NCI-H748 (cell line): ENCODE results near the gene EYA3.
"Not testable (repeated sequence)": the region's sequence is repeated elsewhere in the genome, so short reads cannot be mapped to it uniquely, and the experiment has no call there.

Experiments used
- DNase-seq: peaks from one replicate; lab custom pipeline; 2025; ENCODE audit not compliant: unreplicated experiment; lab: John Stamatoyannopoulos, UW

The EYA3 gene

GRCh38 chr1:28028873-28029654 lies 59.3 kb downstream of the EYA3 start:
- DNase-seq: no peak

- DNase-seq: no peak
These were observed 60.8 kb downstream of the EYA3 start for GRCh38 chr1:28027660-28028059.

- DNase-seq: no peak
These were observed 61.2 kb downstream of the EYA3 start for GRCh38 chr1:28027238-28027637.

- DNase-seq: no peak
These were observed 62.1 kb downstream of the EYA3 start for GRCh38 chr1:28026329-28026728.

DNA sequence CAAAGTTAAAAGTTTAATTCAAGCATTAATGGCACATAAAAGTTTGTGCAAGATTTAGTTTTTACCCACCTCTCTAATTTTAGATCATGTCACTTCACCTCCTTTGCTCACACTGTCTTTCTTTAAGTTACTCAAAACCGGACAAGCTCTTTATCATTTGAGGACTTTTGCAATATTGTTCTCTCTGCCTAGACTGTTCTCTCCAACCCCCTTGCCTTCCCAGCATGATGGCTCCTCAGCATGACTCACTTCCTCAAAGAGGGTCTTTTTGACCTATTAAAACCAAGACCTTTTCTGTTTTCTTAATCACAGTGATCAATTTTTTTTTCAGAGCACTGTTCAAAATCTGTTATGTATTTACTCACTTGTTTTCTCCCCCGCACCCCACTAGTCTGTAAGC lies 67.3 kb downstream of the EYA3 start:
- DNase-seq: no peak

- DNase-seq: no peak
These were observed 77.4 kb downstream of the EYA3 start for GRCh38 chr1:28010969-28011368.

DNA sequence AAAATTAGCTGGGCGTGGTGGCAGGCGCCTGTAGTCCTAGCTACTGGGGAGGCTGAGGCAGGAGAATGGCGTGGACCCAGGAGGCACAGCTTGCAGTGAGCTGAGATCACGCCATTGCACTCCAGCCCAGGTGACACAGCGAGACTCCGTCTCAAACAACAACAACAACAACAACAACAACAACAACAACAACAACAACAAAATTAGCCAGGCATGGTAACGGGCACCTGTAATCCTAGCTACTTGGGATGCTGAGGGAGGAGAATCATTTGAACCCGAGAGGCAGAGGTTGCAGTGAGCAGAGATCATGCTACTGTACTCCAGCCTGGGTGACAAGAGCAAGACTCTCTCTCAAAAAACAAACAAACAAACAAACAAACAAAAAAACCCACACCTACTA lies 85.3 kb downstream of the EYA3 start:
- not testable (repeated sequence) for DNase-seq

DNA sequence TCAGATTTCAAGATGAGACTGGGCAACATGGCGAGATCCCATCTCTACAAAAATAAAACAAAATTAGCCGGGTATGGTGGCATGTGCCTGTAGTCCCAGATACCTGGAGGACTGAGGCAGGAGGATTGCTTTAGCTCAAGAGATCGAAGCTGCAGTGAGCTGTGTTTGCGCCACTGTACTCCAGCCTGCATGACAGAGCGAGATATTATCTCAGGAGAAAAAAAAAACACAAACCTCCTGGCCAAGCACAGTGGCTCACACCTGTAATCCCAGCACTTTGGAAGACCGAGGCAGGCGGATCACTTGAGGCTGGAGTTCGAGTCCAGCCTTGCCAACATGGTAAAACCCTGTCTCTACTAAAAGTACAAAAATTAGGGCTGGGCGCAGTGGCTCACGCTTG lies 85.8 kb downstream of the EYA3 start:
- no peak for DNase-seq

DNA sequence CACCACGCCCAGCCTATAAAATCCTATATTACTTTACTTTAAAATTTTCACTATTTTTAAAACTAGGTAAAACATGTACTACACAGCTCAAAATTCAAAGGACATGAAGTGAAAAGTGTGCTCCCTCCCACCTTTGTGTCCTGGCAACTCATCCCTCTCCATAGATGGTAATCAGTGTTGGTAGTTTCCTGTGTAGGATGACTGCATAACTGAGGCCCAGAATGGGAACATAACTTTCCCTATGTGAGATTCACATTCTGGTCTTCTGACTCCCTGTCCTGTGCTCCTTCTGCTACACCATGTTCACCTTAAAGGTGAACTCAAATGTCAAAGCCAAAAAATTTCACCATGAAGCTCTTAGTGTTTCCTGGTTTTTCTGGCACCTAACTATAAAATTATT lies 89.4 kb downstream of the EYA3 start:
- no peak for DNase-seq

DNA sequence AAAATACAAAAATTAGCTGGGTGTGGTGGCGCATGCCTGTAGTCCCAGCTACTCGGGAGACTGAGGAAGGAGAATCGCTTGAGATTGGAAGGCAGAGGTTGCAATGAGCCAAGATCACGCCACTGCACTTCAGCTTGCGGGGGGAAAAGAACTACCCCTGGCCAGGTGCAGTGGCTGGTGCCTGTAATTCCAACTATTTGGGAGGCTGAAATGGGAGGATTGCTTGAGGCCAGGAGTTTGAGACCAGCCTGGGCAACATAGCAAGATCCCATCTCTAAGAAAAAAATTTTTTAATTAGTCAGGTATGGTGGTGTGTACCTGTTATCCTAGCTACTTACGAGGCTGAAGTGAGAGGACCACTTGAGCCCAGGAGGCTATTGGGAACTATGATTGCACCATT lies 93.9 kb downstream of the EYA3 start:
- not testable (repeated sequence) for DNase-seq

- no peak for DNase-seq
These were observed 94.3 kb downstream of the EYA3 start for GRCh38 chr1:27994060-27994459.

- DNase-seq: no peak
These were observed 95.2 kb downstream of the EYA3 start for GRCh38 chr1:27993241-27993640.

- no peak for DNase-seq
These were observed 96.1 kb downstream of the EYA3 start for GRCh38 chr1:27992276-27992675.

DNA sequence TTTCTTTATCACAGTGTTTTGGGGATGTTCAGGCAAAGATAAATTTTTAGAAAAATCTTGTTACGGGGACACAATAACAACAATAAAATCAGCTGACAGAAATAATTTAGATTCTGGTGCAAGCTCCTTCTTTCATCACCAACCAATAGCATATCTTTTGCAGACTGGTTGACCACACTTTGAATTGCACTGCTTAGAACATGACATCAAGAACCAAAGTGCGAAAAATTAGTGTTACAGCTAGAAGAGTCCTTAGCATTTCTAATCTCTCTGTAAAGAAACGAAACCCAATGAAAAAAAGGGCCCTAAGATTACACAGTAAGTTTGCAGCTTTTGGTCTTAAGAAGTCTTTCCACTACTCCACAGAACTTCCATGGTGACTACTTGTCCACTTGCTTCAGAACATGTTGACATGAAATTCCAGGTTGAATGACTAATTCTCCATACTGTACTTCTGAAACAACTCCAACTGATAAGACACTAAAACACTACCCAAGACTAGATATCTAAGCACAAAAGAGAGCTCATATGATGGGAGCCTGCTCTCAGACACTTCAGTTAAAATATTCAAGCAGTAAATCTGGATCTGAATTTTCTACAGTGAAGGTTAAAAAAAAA lies 97.4 kb downstream of the EYA3 start:
- DNase-seq: no peak

DNA sequence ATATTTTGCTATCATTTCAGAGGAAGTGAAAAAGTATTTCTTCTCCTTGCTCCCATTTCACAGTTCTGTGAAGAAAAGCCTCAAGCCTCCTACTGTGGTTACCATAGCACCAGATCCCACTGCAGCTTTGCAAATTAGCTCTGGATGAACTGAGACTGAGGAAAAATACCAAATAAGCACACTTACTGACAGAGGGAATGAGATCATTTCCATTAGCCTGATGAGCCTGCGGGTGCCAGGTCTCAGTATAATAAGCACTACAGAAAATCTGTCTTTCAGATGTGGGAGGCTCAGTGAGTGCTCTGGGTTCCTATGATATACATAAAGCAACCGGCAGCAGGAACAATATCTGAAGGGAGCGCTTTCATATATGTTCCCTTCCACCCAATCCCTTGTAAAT lies 107.3 kb downstream of the EYA3 start:
- no peak for DNase-seq

- DNase-seq: no peak
These were observed 108.1 kb downstream of the EYA3 start for GRCh38 chr1:27980216-27980845.

- no peak for DNase-seq
These were observed 108.6 kb downstream of the EYA3 start for GRCh38 chr1:27979859-27980201.

GRCh38 chr1:27979151-27979858 lies 109.1 kb downstream of the EYA3 start:
- peak; percentile 21 for DNase-seq

DNA sequence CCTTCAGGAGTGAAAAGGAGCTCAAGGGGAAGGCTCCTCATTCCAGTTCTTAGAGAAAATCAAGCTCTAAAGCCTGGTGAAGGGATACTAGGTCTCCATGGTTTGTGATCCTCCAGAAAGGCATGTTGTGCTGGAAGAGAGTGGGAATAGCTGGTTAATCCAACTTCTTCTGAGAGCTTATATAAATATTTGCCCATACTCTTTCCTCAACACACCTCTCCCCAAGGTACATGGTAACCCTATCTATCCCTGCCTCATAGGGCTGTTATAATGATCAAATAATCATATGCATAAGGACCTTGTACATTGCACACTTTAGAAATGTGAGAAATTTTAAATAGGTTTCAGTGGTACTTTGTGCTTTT lies 114.0 kb downstream of the EYA3 start:
- DNase-seq: no peak

DNA sequence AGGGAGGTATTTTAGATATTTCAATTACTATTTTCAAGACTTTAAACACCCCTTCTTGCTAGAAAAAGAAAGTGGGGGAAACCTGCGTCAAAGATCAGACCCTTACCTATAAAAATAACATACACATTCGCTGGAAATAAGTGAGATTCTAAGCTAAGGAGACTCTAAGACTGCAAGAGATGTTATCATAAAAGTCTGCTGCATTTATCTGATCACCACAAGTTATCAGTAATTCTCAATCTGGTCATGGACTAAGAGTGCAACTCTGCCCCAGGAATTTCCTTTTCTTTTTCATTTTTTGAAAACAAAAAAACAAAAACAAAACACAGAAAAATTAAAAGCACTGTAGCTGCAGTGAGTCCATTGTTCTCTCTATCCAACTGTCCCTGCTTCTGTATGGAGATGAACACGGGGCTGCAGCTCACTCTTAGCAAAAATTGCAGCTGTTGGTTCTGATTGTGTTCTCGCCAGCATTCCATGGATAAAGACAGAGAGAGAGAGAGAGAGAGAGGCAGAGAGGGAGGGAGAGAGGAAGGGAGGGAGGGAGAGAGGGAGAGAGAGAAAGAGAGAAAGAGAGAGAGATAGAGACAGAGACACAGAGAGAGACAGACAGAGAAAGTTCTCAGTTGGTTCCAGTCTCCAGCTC lies 114.5 kb downstream of the EYA3 start:
- DNase-seq: no peak

DNA sequence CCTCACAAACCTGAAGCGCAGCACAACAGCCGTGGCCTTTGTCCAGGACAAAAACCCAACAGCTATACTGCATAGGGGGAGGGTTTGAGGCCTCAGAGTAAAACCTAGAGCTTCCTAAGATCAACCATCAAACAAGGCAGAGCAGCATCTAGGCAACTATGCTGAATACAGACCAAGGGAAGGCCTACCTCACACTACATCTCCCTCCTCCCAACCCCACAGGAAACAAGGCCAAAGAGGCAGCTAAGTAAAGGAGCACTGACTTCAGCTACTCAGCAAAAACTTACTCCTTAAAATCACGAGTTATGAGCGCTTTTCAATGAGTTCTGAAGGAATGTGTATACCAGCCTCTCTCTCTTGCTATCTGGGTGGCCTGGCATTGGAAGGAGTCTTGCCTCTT lies 116.3 kb downstream of the EYA3 start:
- DNase-seq: no peak
